Right lobe of liver (tissue), 6 donors: ENCODE measurements around the gene DCTN2. TPM values are rescaled to one million over a fixed set of nuclear protein-coding genes. Genes with fewer than 3 reads are reported as not detected.

Experiments
- ATAC-seq, 4 donors: fragments of 200-7000 bp; cut with Tn5 transposase; one replicate each; pipeline ENCODE4 v1.9.1; 2020; ENCODE audit warnings: mild to moderate bottlenecking in 4 of 4, moderate library complexity in 4 of 4
- DNase-seq, 3 donors: peaks; one replicate each; pipeline ENCODE4 v3.0.0-alpha.2; 2020
- H3K27ac ChIP-seq, 3 donors: fragments of 200-600 bp; one replicate each; pipeline ENCODE4 v1.8.0; 2022
- H3K27me3 ChIP-seq, 2 donors: fragments of 200-600 bp; one replicate each; pipeline ENCODE4 v1.8.0; 2022
- H3K36me3 ChIP-seq, 4 donors: fragments of 200-600 bp; sonication (generic) in 1 of 4; one replicate each; pipeline versions ENCODE4 v1.5.1 to v1.8.0; 2017 to 2022; ENCODE audit warnings: control low read depth in 1 of 4
- H3K4me1 ChIP-seq, 4 donors: fragments of 200-600 bp; sonication (generic) in 1 of 4; one replicate each; pipeline versions ENCODE4 v1.5.1 to v1.8.0; 2017 to 2022; ENCODE audit warnings: control low read depth in 1 of 4
- H3K4me3 ChIP-seq, 3 donors: fragments of 200-600 bp; one replicate each; pipeline ENCODE4 v1.8.0; 2022
- H3K9me3 ChIP-seq, 4 donors: fragments of 200-600 bp; sonication (generic) in 1 of 4; one replicate each; pipeline versions ENCODE4 v1.5.1 to v1.8.0; 2017 to 2022; ENCODE audit warnings: control low read depth in 1 of 4
- POLR2A ChIP-seq: fragments of 450-650 bp; IDR thresholded peaks from one replicate; pipeline ENCODE4 v1.6.1; 2017; ENCODE audit warnings: antibody characterized with exemption, mild to moderate bottlenecking
- WGBS: methylation state at CpG from one replicate; pipeline ENCODE4 v1.1.6; 2018; ENCODE audit warnings: low coverage, low lambda C conversion rate; ENCODE audit not compliant: insufficient coverage; ENCODE audit errors: missing lambda C conversion rate; 5-methylcytosine and 5-hydroxymethylcytosine counted together
- intact Hi-C, 2 donors: fragments of 100-400 bp; cut with DNase I; formaldehyde crosslinking; loops; one replicate each; pipeline versions ENCODE4 v1.11.2 to v1.14.1; 2022
- total RNA-seq, 6 experiments: library from RNA; depleted of rRNA in 2 of 6; stranded (reverse); fragments of >200 nt in 2 of 6; fragmentation: NEBNext Ultra II Directional in 3 of 6; extraction: Animal tissue kit (Norgen Biotek cat#: 25700) in 3 of 6; gene quantifications; one replicate each; pipeline versions ENCODE4 v1.1.0 to v1.2.4, GENCODE V29; 2016 to 2023
- TF ChIP-seq, protein P1 (sequence below), 4 donors: fragments of 200-600 bp in 3 of 4; fragments of 450-650 bp in 1 of 4; IDR thresholded peaks; one replicate each; pipeline versions ENCODE4 v1.5.1 to v1.8.0; 2016 to 2022; ENCODE audit warnings: antibody characterized with exemption in 4 of 4, mild to moderate bottlenecking in 2 of 4
- donor health status: DM: no; HTN: yes; CAD: no.
- donor health status: DM: no; HTN: no; CAD: no.
- donor health status: DM: no; HTN: no; CAD: no.
- donor health status: DM: no; HTN: yes; CAD: no.
- donor health status: DM: no; HTN: yes; CAD: no.

Gene DCTN2
- total RNA-seq, 6 experiments from 2014 or later, result 28.4 to 80.0 (median 36.0) TPM

DNA sequence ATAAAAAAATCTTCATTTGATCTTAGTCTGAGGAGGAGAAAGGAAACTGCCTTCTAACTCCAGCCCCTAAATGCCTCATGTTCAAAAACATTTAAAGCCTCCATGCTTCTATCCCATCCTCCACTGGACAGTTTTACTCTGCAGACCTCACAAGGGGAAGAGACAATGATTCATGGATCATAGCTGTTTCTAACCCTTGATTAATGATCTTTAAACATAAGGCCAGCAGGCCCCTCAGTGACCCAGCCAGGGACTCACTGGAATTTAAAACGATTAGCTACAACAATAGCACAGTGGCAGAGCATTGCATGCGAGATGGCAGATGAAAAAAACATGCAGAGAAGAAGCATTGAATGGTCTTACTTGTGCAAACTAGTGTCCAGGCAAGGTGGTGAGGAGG lies 6.0 kb downstream of the DCTN2 start:
- no peak overlapping the region for H3K4me3 ChIP-seq
- intact Hi-C loops, result no loop called here
- H3K36me3 ChIP-seq, result peaks cover 0 to 14% (median 5%) of the 10 kb centered on the region in 4 donors
- H3K27me3 ChIP-seq, result no peaks in the 10 kb centered on the region
- 59% methylated on average over 2 of the region's 2 CpGs for WGBS
- H3K27ac ChIP-seq, result no peak overlapping the region
- peaks cover 0 to 4% (median under 1%) of the 10 kb centered on the region in 4 donors for H3K4me1 ChIP-seq
- no peak for ATAC-seq
- TF ChIP-seq, protein P1, sequence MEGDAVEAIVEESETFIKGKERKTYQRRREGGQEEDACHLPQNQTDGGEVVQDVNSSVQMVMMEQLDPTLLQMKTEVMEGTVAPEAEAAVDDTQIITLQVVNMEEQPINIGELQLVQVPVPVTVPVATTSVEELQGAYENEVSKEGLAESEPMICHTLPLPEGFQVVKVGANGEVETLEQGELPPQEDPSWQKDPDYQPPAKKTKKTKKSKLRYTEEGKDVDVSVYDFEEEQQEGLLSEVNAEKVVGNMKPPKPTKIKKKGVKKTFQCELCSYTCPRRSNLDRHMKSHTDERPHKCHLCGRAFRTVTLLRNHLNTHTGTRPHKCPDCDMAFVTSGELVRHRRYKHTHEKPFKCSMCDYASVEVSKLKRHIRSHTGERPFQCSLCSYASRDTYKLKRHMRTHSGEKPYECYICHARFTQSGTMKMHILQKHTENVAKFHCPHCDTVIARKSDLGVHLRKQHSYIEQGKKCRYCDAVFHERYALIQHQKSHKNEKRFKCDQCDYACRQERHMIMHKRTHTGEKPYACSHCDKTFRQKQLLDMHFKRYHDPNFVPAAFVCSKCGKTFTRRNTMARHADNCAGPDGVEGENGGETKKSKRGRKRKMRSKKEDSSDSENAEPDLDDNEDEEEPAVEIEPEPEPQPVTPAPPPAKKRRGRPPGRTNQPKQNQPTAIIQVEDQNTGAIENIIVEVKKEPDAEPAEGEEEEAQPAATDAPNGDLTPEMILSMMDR (IDR thresholded peaks at IDR 0.05), result no peak
- no peak for TF ChIP-seq POLR2A
- H3K9me3 ChIP-seq, result no peaks in the 10 kb centered on the region
- no peak for DNase-seq

GRCh38 chr12:57539134-57539768 lies 7.7 kb downstream of the DCTN2 start:
- TF ChIP-seq POLR2A, result no peak
- TF ChIP-seq, protein P1 (IDR thresholded peaks at IDR 0.05), result no peak
- Histone ChIP-seq H3K4me1 (no peaks in the 10 kb centered on the region), H3K27me3 (no peaks in the 10 kb centered on the region), H3K27ac (no peak overlapping the region), H3K4me3 (no peak overlapping the region), H3K36me3 (peaks cover 0 to 17% (median 5%) of the 10 kb centered on the region in 4 donors), H3K9me3 (no peaks in the 10 kb centered on the region)
- ATAC-seq (no peak), DNase-seq (no peak)
- intact Hi-C loops, result no loop called here
- WGBS, result 85% methylated on average over 4 of the region's 5 CpGs

DNA sequence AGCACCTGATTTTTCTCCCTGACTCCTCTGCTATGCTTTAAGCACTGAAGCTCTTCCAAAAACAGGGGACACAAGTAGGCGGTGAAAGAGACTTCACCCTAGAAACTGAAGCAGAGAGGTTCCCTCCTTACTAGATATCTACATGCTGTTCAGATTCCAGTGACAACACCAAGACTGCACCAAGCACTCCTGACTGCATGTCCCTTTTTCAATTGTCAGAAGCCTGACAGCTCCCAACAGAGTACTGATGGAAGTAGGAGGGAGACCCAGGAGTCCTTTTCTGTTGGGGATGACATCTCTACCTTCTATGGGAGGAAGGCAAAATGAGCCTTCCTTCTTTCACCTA lies 10.4 kb downstream of the DCTN2 start:
- no peak for ATAC-seq
- H3K4me3 ChIP-seq, result no peak overlapping the region
- WGBS, result 90% methylated on average over 1 of the region's 1 CpG
- no peak for TF ChIP-seq POLR2A
- TF ChIP-seq, protein P1 (IDR thresholded peaks at IDR 0.05), result no peak
- H3K27me3 ChIP-seq, result no peaks in the 10 kb centered on the region
- DNase-seq, result no peak
- no peaks in the 10 kb centered on the region for H3K9me3 ChIP-seq
- H3K27ac ChIP-seq, result no peak overlapping the region
- peaks cover 0 to 33% (median 19%) of the 10 kb centered on the region in 4 donors for H3K36me3 ChIP-seq
- intact Hi-C loops, result no loop called here
- H3K4me1 ChIP-seq, result no peaks in the 10 kb centered on the region

DNA sequence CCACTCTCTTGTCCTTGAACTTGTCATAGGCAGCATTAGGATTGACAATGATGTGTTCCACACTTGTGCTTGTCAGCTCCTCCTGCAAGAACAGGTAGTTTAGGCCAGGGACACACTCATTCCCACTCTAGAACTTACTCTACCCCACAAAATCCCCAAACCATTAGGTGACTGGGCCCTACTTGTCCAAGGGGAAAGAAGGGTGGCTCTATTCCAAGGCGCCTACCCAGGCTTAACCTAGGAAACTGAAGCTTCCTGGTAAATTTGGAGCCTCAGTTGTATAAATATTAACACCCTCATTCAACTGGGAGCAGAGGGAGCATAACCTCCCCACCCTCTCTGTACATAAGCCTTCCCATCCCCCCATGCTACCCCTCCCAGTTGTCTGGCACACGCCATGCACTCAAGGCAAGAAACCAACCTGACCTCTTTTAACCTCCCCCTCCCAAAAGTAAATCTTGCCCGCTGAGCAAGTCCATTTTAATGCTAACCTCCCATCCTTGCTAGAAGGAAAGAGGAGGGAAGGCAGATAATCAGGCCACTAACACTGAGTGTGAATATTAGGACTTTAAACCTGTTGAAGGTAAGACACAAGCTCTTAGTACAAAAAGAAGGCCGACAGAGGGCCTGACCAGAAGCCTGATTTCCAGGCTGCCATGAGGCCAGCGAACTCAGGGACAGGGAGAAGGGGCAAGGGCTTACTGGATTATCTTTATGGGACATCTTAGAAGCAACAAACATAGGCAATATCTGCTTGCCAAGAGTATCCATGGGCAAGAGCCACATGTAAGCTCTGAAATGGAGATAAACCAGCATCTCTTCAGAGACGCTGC lies 11.0 kb downstream of the DCTN2 start:
- 70% methylated on average over 5 of the region's 6 CpGs for WGBS
- ATAC-seq, result no peak
- TF ChIP-seq, protein P1 (IDR thresholded peaks at IDR 0.05), result no peak
- TF ChIP-seq POLR2A, result no peak
- Histone ChIP-seq H3K9me3 (no peaks in the 10 kb centered on the region), H3K4me3 (no peak overlapping the region), H3K4me1 (no peaks in the 10 kb centered on the region), H3K36me3 (peaks cover 0 to 33% (median 21%) of the 10 kb centered on the region in 4 donors), H3K27ac (no peak overlapping the region), H3K27me3 (no peaks in the 10 kb centered on the region)
- DNase-seq, result no peak
- intact Hi-C loops, result no loop called here
